Measurements from ENCODE around the gene MAP2K1. TPM values are rescaled to one million over a fixed set of nuclear protein-coding genes. Genes with fewer than 3 reads are reported as not detected.

MAP2K1 gene
- total RNA-seq, 1 experiment from 2014 or later = 108 TPM

DNA sequence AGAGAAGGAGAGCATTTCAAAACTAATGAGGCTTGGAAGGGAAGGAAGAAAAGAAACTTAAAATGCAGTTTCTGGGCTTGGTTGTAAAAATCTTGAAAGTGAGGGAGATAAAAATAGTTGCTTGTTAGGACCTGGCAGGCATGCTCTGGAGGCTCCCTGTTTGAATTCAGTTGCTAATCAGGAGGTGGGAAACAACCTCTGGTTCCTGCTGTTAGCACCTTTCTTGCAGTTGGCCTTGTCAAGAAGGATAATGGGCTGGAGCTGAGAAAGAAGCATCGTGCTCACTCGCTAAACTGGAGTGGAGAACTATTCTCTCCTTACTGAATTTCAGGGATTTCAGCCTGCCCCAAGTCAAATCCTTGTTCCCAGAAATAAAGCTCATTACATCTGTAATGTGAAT is 87.4 kb downstream of the MAP2K1 start:
- Mint-ChIP-seq H3K4me1 (ENCODE audit: insufficient read depth, unreplicated experiment) (no peaks in the 10 kb centered on the region), H3K36me3 (ENCODE audit: insufficient read depth, unreplicated experiment) (peaks cover 21% of the 10 kb centered on the region), H3K27ac (ENCODE audit: low read depth, unreplicated experiment) (no peak overlapping the region), H3K27me3 (ENCODE audit: insufficient read depth, unreplicated experiment) (no peaks in the 10 kb centered on the region), H3K9me3 (ENCODE audit: unreplicated experiment) (no peaks in the 10 kb centered on the region), H3K4me3 (ENCODE audit: unreplicated experiment) (no peak overlapping the region)
- no peak for DNase-seq (ENCODE audit: unreplicated experiment)
- no TSS peak for BruUV-seq (replicated peaks)
- POLR2A ChIA-PET = interaction anchor here (0.5 kb wide), 1 partner anchor 122 kb away, joined by 3 read pairs; no protein-coding TSS in a partner anchor
- CTCF ChIA-PET = interaction anchor here (0.7 to 1.6 kb wide), 3 partner anchors 14 to 87 kb away, joined by 3 to 5 read pairs (median 3); partner anchors contain the start of gene MAP2K1
- TF ChIP-seq, protein P1, sequence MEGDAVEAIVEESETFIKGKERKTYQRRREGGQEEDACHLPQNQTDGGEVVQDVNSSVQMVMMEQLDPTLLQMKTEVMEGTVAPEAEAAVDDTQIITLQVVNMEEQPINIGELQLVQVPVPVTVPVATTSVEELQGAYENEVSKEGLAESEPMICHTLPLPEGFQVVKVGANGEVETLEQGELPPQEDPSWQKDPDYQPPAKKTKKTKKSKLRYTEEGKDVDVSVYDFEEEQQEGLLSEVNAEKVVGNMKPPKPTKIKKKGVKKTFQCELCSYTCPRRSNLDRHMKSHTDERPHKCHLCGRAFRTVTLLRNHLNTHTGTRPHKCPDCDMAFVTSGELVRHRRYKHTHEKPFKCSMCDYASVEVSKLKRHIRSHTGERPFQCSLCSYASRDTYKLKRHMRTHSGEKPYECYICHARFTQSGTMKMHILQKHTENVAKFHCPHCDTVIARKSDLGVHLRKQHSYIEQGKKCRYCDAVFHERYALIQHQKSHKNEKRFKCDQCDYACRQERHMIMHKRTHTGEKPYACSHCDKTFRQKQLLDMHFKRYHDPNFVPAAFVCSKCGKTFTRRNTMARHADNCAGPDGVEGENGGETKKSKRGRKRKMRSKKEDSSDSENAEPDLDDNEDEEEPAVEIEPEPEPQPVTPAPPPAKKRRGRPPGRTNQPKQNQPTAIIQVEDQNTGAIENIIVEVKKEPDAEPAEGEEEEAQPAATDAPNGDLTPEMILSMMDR (IDR thresholded peaks at IDR 0.05; ENCODE audit: unreplicated experiment) = no peak
- intact Hi-C loops (cut with micrococcal nuclease) = no loop called here

DNA sequence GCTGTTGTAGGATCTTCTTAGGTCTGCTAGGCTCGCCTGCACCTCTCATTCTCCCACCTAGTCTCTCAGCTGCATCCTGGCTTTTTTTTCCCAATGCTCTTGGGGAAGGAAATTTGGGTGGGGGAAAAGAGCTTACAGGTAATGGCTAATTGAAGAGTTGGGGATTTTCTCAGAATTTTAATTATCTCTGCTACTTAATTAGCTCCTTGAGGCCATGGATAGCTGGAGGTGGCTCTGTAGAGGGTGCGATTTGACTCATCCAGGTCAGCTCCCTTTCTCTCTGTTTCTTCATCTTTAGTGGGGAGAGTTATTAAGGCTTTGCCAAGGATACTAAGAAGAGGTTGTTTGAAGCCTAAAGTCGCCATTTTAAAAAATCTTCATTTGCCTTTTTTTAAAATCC is 88.3 kb downstream of the MAP2K1 start:
- Mint-ChIP-seq H3K27me3 (ENCODE audit: insufficient read depth, unreplicated experiment) (no peaks in the 10 kb centered on the region), H3K4me3 (ENCODE audit: unreplicated experiment) (no peak overlapping the region), H3K4me1 (ENCODE audit: insufficient read depth, unreplicated experiment) (peaks cover 4% of the 10 kb centered on the region), H3K9me3 (ENCODE audit: unreplicated experiment) (no peaks in the 10 kb centered on the region), H3K36me3 (ENCODE audit: insufficient read depth, unreplicated experiment) (peaks cover 13% of the 10 kb centered on the region), H3K27ac (ENCODE audit: low read depth, unreplicated experiment) (no peak overlapping the region)
- TF ChIP-seq, protein P1 (IDR thresholded peaks at IDR 0.05; ENCODE audit: unreplicated experiment) = no peak
- intact Hi-C loops (cut with micrococcal nuclease) = no loop called here
- BruUV-seq (replicated peaks) = no TSS peak
- DNase-seq (ENCODE audit: unreplicated experiment) = no peak
- ChIA-PET CTCF (interaction anchor here (0.6 to 2.4 kb wide), 6 partner anchors 11 to 181 kb away, joined by 3 to 13 read pairs (median 3); partner anchors contain the start of gene SNAPC5), POLR2A (interaction anchor here (0.5 to 1.1 kb wide), 3 partner anchors 30 to 123 kb away, joined by 3 to 4 read pairs (median 3); partner anchors contain the start of genes RPL4 and ZWILCH)

DNA sequence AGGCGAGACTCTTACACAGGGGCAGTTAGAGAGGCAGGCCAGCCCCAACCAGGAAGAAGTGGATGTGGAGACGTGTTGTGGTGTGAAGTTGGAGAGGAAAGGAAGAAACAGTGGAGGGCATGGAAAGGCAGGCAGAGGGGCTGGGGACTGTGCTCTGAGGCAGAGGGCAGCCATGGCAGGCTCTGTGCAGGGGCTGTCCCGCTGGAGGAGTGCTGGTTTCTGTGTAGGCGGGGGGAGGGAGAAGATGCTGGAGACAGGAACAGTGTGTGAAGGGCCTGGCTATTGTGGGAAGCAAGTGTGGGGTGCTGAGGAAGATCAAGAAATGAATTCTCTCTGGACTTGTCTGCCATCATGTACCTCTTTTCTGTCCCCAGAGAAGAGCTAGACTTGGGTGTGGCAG is 89.8 kb downstream of the MAP2K1 start:
- H3K4me1 Mint-ChIP-seq (ENCODE audit: insufficient read depth, unreplicated experiment) = peaks cover 16% of the 10 kb centered on the region
- no TSS peak for BruUV-seq (replicated peaks)

DNA sequence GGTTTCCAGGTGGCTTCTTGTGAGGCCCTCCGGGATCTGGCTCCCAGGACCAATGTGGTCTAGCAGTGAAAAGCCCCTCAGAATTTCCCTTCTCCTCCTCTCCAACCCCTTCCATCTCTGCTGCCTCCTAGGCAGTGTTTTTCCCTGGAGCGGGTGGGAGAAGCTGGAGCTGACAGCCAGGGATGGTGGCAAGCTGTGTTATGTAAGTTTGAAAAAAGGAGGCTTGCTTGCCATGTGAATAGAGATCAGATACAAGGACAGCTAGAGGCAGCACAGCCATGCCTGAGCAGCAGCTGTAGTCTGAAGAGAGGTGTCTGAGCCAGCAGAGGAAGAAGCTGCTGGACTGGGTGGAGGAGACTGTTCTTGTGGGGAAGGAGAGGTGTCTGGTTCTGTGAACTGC is 90.3 kb downstream of the MAP2K1 start:
- Mint-ChIP-seq H3K27ac (ENCODE audit: low read depth, unreplicated experiment) (peak overlapping the region; percentile 32), H3K9me3 (ENCODE audit: unreplicated experiment) (no peaks in the 10 kb centered on the region), H3K36me3 (ENCODE audit: insufficient read depth, unreplicated experiment) (peaks cover 22% of the 10 kb centered on the region), H3K4me1 (ENCODE audit: insufficient read depth, unreplicated experiment) (peaks cover 20% of the 10 kb centered on the region), H3K4me3 (ENCODE audit: unreplicated experiment) (no peak overlapping the region), H3K27me3 (ENCODE audit: insufficient read depth, unreplicated experiment) (no peaks in the 10 kb centered on the region)
- CTCF ChIA-PET = no interaction called here
- POLR2A ChIA-PET = no interaction called here
- BruUV-seq (replicated peaks) = no TSS peak
- intact Hi-C loops (cut with micrococcal nuclease) = no loop called here
- no peak for DNase-seq (ENCODE audit: unreplicated experiment)
- TF ChIP-seq, protein P1 (IDR thresholded peaks at IDR 0.05; ENCODE audit: unreplicated experiment) = no peak

More for the DNA sequence above, 89.8 kb downstream of the MAP2K1 start:
- intact Hi-C loops (cut with micrococcal nuclease) = no loop called here
- no peaks in the 10 kb centered on the region for H3K9me3 Mint-ChIP-seq (ENCODE audit: unreplicated experiment)
- peak overlapping the region; percentile 28 for H3K27ac Mint-ChIP-seq (ENCODE audit: low read depth, unreplicated experiment)
- DNase-seq (ENCODE audit: unreplicated experiment) = no peak
- H3K36me3 Mint-ChIP-seq (ENCODE audit: insufficient read depth, unreplicated experiment) = peaks cover 19% of the 10 kb centered on the region
- POLR2A ChIA-PET = no interaction called here
- CTCF ChIA-PET = interaction anchor here (2.4 kb wide), 1 partner anchor 21 kb away, joined by 13 read pairs; the partner anchor contains the start of gene SNAPC5
- no peak overlapping the region for H3K4me3 Mint-ChIP-seq (ENCODE audit: unreplicated experiment)
- TF ChIP-seq, protein P1 (IDR thresholded peaks at IDR 0.05; ENCODE audit: unreplicated experiment) = no peak
- no peaks in the 10 kb centered on the region for H3K27me3 Mint-ChIP-seq (ENCODE audit: insufficient read depth, unreplicated experiment)

All from MCF 10A (cell line).